UCSD-AML1 (cell line): ENCODE measurements around the gene SLC5A1.
A peak's percentile ranks its signal among the peaks of the same experiment; 100 is the strongest.
"Not testable (repeated sequence)": the region's sequence is repeated elsewhere in the genome, so short reads cannot be mapped to it uniquely, and the experiment has no call there.

ENCODE experiments used
- DNase-seq: peaks from one replicate; lab custom pipeline; 2025; ENCODE audit not compliant: unreplicated experiment; lab: John Stamatoyannopoulos, UW

Gene SLC5A1

GRCh38 chr22:32083814-32084213 lies 40.8 kb downstream of the SLC5A1 start:
- DNase-seq = no peak

DNA sequence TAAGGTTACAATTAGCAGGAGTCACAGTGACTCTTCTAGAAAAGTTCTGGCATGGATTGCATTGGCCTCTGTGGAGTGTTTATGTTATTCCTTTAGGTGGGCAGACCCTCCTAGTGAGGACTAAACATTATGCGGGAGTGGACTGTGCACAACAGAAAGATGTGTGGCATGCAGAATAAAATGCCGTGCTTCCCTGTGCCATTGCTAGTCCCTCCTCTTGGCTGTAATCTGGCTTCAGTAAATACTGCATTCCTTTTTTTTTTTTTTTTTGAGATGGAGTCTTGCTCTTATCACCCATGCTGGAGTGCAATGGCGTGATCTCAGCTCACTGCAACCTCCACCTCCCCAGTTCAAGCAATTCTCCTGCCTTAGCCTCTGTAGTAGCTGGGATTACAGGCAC lies 45.0 kb downstream of the SLC5A1 start:
- no peak for DNase-seq

- DNase-seq = no peak
Observed at GRCh38 chr22:32097018-32097417, 54.0 kb downstream of the SLC5A1 start.

DNA sequence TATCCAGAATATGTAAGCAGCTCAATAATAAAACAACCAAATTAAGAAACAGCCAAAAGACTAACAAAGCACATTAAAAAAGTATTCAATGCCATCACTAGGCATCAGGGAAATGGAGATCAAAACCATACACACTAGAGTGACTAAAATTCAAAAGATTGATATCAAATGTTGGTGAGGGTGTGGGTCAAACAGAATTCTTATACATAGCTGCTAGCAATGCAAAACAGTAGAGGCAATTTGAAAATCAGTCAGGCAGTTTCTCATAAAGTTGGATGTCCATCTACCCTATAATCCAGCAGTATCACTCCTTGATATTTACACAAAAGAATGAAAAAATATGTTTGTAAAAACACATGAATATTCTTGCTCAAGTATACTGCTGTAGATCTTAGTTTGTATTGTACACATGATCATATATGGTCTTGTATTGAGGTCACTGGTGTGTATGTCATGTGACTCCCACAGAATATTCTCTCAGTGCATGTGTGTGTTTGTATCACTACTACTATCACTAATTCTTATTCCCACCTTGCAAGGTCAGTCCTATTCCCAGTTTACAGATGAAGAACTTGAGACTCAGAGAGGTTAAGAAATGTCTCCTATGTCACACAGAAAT lies 54.9 kb downstream of the SLC5A1 start:
- DNase-seq = no peak

- no peak for DNase-seq
Observed at GRCh38 chr22:32100711-32101110, 57.6 kb downstream of the SLC5A1 start.

DNA sequence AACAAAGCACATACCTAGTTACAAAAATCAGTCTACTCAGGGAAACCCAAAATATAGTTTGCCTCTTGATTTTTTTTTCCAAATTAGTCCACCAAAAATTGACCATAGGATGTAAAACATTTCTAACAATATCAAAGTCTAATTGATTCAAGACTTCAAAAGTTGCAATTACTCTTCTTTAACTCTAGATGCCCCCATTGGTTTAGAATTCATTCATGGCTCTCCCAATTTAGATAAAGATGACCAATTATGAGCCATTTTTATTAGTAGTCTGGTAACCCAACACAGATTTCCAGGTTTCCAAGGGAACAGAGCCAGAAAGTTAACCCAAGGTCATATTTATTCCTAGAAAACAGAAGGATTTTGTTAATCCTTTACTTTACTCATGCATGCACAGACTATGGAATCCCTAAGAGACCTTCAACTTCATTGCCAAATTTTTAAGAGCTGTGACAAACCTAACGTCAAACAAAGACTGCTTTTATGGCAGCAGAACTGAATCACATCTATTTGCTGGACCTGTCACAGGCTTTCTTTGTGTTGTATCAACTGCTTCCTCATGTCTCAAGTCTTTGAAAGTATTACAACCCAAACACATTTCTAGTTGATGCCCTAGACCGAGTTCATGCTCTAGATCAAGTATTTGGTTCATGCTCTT lies 60.7 kb downstream of the SLC5A1 start:
- no peak for DNase-seq

DNA sequence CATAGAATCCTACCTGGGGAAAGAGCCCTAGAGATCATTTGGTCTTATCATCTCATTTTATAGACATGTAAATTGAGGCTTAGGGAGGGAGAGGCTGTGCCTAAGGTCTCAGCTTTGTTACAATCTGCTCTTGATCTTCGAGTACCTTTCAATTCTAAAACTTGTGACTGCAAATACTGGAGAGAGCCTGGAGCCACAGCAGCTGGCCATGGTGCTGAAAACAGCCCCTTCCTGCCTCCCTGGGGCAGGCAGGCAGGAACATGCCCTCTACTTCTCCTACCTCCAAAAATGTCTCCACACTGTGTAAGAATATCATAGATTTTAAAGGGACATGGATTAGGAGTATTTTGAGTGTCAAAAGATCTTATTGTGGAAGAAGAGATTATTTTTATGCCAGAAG lies 63.9 kb downstream of the SLC5A1 start:
- DNase-seq = no peak

- DNase-seq = no peak
Observed at GRCh38 chr22:32112380-32112779, 69.3 kb downstream of the SLC5A1 start.

DNA sequence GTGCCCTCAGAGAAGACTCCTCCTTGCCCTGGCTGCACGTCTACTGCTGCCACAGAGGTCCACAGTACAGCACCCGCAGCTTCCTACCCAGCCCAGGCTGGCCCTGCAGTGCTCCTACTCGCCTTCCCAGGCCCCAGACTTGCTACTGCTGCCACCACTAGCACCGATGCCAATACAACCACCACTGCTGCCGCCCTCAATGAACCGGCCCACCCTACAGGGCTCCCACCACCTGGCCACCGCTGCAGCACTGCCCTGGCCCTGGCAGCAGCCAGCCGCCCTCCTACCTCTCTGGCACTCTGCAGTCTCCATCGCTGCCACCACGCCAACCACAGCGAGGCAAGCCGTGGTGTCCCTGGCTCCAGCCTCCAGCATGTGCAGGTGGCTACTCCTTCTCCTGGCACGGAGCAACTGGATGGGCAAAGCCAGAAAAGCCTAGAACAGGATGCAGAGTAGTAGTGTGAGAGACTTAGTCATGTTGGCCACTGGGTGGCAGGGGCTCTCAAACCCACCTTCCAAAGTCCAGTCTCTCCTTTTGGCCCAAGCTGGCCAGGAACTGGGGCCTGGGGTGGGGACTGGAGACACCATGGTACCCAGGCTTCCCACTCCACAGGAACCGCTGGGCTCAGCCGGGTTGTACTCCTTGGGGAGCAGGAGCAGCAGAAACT lies 76.6 kb downstream of the SLC5A1 start:
- no peak for DNase-seq

- no peak for DNase-seq
Observed at GRCh38 chr22:32120603-32121002, 77.5 kb downstream of the SLC5A1 start.

- DNase-seq = no peak
Observed at GRCh38 chr22:32122899-32123298, 79.8 kb downstream of the SLC5A1 start.

- no peak for DNase-seq
Observed at GRCh38 chr22:32123657-32124056, 80.6 kb downstream of the SLC5A1 start.

DNA sequence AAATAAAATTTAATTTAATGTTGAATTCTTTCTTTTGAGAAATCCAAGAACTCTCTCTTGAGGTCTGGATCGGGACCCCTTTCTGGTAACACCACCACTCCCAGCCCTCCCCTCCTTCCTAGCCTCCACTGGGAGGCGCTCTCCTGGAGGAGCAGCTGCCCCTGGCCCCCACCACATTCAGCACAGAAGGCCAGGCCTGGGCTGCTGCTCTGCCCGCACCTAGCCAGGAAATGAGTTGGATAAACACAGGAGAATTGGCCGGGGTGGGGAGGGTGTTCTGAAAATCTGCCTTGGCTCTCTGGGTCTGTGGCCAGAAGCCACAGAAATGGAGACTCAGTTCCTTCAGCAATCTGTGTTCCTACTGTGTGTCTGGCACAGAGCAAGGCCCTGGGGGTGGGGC lies 84.8 kb downstream of the SLC5A1 start:
- DNase-seq = no peak

DNA sequence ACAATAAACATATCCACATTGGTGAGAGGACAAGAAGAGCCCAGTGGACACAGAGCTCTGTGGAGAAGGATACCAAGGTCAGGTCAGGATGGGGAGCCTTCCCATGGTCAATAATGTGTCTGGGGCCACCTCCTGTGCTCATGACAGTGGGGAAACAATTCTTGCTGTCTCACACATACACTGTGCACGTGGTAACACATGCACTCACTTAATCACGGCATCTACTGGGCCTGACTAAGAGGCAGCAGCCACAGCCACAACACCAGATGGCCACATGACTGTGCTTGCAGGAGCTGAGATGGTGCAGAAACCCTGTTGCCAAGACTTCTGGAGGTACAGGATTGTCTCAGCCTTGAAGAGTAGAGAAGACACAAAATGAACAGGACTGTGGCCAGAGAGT lies 87.4 kb downstream of the SLC5A1 start:
- no peak for DNase-seq

GRCh38 chr22:32132126-32132525 lies 89.1 kb downstream of the SLC5A1 start:
- no peak for DNase-seq

DNA sequence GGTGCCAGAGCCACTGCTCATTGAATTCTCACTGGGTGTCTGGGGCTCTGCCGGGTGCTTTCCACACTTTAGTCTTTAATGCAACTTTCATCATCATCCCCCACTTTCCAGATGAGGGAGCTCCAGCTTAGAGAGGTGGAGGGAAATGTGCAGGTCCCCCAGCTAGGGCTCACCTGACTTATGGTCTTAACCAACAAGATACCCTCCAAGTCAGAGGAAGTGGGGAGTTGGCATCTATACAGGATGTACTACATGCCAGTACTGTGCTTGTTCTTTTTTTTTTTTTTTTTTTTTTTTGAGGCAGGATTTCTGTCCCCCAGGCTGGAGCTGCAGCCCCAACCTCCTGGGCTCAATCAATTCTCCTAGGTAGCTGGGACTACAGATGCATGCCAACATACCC lies 89.7 kb downstream of the SLC5A1 start:
- no peak for DNase-seq

DNA sequence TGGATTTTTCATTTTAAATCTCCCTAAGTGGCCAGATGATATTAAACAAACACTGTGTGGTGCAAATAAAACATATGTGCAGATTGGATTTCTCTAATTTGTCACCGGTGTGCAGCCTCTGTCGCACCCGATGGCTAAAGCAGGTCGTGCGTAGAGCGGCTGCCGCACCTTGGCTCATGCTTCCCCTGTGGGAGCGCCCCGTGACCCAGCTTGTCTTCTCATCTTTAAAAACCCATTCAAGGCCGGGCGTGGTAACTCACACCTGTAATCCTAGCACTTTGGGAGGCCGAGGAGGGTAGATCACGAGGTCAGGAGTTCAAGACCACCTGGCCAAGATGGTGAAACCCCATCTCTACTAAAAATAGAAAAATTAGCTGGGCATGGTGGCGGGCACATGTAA lies 91.7 kb downstream of the SLC5A1 start:
- not testable (repeated sequence) for DNase-seq

- DNase-seq = not testable (repeated sequence)
Observed at GRCh38 chr22:32135958-32136357, 92.9 kb downstream of the SLC5A1 start.

DNA sequence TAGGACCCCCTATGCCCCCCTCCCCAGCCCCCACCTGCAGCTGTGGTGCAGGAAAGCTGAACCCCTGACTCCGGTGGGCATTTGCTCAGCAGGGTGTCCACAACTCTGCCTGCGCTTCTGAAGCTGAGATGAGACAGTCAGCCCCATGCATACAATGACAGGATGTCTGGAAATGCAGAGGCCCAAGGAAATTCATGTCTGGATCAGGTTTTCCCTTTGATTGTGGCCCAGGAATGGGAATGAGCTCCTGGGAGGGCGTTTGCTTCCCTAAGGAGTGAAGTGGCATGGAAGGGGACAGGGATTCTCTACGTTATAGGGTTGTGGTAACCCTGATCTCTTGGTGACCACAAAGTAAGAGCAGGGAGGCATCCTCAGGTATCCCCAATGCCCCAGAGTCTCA lies 93.8 kb downstream of the SLC5A1 start:
- not testable (repeated sequence) for DNase-seq

GRCh38 chr22:32137731-32138324 lies 94.8 kb downstream of the SLC5A1 start:
- DNase-seq = not testable (repeated sequence)

- DNase-seq = not testable (repeated sequence)
Observed at GRCh38 chr22:32138576-32138975, 95.5 kb downstream of the SLC5A1 start.

DNA sequence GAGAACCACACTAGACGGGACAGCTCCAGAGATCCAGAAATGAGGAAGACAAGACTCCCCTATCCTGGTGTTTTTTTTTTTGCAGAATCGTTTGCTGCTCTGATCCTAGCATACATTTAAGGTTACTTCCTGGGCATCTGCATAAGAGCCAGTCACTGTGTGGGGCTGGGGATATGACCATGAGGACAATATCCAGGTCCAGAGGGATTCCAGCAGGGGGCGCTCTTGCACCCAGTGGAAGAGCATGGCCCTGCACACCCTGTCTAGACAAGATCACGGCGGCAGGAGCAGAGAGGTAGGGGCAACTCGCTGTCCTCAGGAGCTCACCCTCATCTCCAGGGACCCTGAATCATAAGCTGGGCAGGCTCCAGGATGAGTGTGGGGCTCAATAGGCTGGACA lies 97.6 kb downstream of the SLC5A1 start:
- peak; percentile 37 for DNase-seq
